AML-193 (cell line): ENCODE data around the gene WDHD1.
A peak's percentile ranks its signal among the peaks of the same experiment; 100 is the strongest.
"Not testable (repeated sequence)": the region's sequence is repeated elsewhere in the genome, so short reads cannot be mapped to it uniquely, and the experiment has no call there.

Experiments
- DNase-seq, 2 experiments: peaks; one replicate each; lab custom pipeline; 2025; lab: John Stamatoyannopoulos, UW

Gene WDHD1

GRCh38 chr14:55026793-55027561 lies at the start of gene WDHD1, which contains the start of gene SOCS4:
TSS of gene WDHD1 (minus strand) at chr14:55027099. CDS start at chr14:55026787, 312 bp downstream.
TSS of gene SOCS4 (plus strand) at chr14:55027236. CDS start at chr14:55043042, 15,806 bp downstream.
- DNase-seq = peak; percentile 84 to 87

DNA sequence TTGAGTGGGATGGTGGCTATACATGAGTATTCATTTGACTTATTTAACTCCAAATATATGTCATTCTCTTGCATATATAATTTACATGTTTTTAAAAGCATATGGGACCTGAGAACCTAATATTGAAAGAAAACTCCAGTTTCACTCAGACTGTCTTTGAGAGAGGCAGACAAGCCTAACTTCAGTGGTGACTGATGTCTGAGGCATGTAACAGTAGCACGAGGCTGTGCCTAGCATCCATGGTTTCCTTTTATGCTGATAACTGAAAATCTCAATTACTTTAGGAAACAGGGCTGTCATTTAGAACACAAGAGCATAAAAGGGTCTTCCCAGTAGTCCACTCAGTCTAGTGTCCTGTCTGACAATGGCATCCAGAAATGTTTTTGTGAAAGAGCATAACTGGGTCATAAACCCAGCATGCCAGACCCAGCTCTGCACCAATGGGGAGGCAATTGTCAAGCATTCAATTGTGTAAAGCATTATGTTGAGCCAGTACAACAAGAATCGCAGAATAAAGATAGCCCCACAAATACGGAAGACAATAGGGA lies 48.8 kb upstream of the WDHD1 start:
- DNase-seq = no peak

DNA sequence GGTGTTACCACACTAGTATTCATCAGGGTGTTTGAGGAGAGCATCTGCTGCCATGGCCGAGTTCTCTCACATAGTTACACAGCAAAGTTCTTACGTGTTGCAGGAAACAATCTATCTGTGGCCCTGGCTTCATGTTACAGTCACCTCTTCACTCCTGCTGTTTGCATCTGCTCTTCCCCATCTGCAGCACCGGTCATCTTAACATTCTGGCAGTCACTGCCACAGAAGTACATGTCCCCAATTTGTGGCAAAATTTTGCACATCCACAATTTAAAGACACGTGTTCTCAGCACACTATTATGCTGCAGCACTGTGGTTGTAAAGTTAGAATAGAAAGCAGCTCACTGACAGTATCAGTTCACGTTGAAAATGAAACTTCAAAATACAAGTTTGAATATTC lies 47.8 kb upstream of the WDHD1 start:
- no peak for DNase-seq

DNA sequence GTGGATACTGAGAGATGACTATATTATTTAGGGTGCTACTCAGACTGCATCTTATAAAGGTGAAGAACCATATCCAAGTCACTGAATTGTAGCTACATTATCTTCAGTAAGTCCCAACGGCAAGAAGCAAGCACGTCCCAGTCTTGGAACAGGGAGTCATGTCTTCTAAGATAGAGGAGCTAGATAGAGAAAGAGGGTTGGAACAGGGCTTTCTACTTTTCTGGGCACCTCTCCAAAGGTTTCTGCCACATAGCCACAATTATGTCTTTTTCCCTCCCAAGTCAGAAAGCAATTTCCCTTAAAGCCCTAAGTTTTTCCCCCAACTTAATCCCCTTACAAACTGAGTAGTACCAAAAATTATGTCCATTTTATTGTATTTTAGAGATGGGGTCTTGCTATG lies 47.0 kb upstream of the WDHD1 start:
- no peak for DNase-seq

DNA sequence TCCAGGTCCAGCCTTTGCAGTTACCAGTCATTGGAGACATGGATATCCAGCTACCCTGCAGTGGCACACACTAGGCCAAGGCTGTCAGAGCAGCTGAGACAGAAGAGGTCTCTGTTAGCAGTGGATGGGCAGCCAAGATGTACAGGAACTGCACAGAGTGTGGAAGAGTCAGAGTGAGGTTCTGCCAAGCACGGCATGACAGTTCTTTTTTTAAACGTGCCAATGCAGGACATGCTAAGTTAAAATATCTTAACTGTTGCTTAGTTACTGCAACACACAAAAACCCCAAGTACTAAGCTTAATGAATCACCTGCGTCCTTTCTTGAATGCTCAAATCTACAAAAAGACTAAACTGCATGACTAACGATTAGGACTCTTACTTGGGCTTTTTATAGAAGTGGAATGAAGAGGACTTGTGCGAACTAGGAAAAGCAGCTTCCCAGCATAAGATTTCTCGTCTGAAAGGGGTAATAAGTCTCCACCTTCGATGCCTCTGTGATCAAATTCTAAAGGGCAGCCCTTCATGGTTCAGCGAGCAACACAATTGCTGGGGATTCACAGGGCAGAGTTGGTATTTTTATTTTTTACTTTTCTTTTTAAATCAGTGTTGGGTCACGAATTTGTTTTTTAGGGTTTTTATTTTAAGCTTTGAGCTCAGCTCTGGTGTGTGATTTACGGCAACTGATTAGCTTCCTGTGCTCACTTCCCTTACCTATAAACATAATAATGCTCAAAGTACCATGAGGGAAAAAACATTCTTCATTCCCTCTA lies 45.2 kb upstream of the WDHD1 start:
- no peak for DNase-seq

- no peak for DNase-seq
These were observed 44.1 kb upstream of the WDHD1 start for GRCh38 chr14:55070981-55071411.

DNA sequence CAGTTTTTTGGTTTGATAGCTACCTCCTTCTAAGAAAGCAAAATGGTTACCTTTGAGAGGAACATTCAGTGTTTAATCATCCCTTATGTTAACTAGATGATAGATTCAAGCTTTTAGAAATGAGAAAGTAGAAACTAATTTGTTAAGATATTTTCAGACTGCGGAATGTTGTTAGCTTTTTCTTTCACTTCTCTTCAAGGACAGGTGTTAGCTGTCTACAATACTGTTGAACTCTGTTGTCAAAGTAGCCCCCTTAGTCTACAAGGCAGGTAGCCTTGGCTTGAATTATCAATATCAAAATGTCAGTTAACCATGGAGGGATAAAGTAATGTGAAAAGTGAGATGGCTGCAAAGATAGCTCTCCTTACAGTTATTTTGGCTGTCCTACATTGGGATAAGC lies 39.3 kb upstream of the WDHD1 start:
- DNase-seq = no peak

DNA sequence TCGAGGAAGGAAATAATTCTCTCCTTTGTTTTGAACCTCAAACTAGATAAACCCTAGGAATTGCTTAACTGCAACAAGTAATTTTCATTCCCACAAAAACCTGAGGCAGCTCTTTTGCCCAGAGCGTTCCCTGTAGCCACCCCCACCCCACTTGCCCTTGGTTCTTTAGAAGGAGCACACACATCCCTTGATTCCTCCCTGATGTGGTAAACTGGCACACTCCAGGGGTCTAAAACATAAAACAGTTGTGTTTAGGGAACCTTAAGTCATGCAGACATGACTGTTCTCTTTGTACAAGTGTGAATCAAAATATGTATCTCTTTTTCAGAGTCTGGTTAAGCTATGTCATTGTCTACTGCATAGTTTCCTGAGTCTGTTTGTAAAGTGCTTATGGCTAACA lies 38.5 kb upstream of the WDHD1 start:
- no peak for DNase-seq

GRCh38 chr14:55064896-55065295 lies 38.0 kb upstream of the WDHD1 start:
- not testable (repeated sequence) for DNase-seq

GRCh38 chr14:55062517-55063351 lies 35.8 kb upstream of the WDHD1 start:
- DNase-seq = no peak

DNA sequence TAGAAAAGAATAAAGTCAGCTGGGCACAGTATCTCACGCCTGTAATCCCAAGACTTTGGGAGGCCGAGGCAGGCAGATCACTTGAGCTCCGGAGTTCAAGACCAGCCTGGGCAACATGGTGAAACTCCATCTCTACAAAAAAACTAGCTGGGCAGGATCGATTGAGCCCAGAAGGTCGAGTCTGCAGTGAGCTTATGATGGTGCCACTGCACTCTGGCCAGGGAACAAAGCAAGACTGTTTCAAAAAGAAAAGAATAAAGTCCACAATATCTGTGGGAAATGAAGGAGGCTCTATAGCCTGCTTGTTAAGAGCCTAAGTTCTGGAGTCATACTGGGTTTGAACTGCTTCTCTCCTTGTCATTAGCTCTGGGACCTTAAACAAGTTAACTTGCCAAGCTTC lies 32.4 kb upstream of the WDHD1 start:
- no peak for DNase-seq

- no peak for DNase-seq
These were observed 31.0 kb upstream of the WDHD1 start for GRCh38 chr14:55057919-55058318.

DNA sequence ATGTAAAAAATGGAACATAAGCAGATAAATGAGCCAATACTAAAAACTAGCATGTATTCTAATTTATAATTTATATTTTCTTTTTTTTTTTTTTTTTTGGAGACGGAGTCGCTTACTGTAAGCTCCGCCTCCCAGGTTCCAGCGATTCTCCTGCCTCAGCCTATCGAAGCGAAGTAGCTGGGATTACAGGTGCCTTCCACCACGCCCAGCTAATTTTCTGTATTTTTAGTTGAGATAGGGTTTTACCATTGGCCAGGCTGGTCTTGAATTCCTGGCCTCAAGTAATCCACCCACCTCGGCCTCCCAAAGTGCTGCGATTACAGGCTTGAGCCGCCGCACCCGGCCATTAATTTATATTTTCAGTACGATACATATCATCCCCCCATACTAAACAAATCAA lies 27.2 kb upstream of the WDHD1 start:
- no peak for DNase-seq

DNA sequence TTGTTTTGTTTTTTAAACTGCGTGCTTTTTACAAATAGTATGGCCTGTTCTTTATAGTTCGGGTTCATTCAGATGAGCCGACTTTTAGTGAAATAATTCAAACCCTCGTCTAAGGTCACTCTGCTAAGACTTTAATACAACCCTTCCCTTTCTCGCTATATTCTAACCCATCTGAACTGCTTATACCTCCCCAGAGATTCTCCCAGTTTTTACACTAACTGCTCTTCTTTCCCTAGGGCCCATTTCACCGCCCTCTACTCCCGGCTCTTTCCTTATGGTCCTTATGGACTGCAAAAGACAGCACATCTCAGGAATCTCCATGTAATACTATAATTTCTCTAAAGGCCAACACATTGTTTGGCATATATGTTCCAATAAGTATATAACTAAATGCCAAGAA lies 26.6 kb upstream of the WDHD1 start:
- no peak for DNase-seq

DNA sequence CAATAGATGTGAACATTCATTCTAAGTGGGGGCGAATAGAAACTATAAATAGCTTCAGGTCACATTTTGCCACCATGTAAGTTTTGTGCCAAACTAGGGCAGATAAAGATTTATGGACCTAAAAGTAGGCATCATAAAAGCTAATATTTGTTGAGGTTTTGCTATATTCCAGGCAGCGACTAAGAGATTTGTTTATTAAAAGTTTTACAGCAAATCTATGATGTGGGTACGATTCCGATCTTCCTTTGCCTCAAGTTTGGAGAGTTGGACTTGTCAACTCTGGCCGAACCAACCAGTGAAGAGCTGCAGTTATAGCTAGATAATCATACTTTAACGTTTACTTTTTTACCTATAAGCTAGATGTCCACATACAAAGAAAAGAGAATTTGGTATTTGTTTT lies 26.1 kb upstream of the WDHD1 start:
- DNase-seq = no peak

- no peak for DNase-seq
These were observed 25.5 kb upstream of the WDHD1 start for GRCh38 chr14:55052269-55052930.

GRCh38 chr14:55051423-55052268 lies 24.7 kb upstream of the WDHD1 start, which contains the start of gene MAPK1IP1L:
TSS of gene MAPK1IP1L (plus strand) at chr14:55051647. CDS start at chr14:55061684, 10,037 bp downstream.
- DNase-seq = peak; percentile 79 to 80

- DNase-seq = no peak
These were observed 24.2 kb upstream of the WDHD1 start for GRCh38 chr14:55051165-55051422.

- DNase-seq = no peak
These were observed 22.1 kb upstream of the WDHD1 start for GRCh38 chr14:55048900-55049436.

DNA sequence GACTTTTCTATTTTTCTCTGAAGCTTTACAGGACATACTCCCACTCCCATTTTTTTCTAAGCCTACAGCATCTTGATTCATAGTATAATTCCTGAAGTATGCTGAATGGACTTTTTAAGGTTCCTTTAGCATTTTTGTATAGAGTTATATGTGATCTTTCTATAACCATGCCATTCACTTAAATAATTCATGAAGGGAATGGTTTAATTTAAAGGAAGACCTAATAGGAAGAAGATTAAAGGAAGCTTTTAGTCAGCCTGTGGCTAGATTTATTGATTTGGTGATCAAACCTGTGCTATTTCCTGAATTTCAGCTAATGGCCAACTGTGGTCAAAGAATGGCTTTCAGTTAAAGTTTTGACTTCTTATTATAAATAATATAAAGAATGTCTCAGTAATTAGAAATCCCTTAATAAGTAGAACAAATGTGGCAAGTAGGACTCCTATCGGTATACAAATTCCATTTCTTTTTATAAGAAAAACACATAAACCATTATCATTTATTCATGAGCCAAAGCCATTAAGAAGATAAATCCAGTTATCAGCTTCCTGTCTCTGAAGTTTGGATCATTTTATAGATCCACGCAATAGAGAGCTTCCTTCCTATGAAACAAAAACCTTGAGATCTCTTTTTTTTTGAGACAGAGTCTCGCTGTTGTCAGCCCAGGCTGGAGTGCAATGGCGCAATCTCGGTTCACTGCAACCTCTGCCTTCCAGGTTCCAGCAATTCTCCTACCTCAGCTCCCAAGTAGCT lies 20.6 kb upstream of the WDHD1 start:
- DNase-seq = no peak
